SU-DHL-6 (cell line): ENCODE measurements around the gene TRAPPC2L.

Experiments
- H2AFZ ChIP-seq: fragments of 200-600 bp; sonication (generic); 2 replicates; pipeline ENCODE4 v1.6.1; 2014; ENCODE audit warnings: low read depth, mild to moderate bottlenecking, moderate library complexity, mixed read lengths, antibody characterized with exemption, low read length; ENCODE audit not compliant: severe bottlenecking
- H3F3A ChIP-seq: fragments of 200-600 bp; shearing (Covaris generic); 2 replicates; pipeline ENCODE4 v1.6.0; 2016; ENCODE audit warnings: antibody characterized with exemption, mild to moderate bottlenecking; ENCODE audit not compliant: insufficient read depth
- H3K27ac ChIP-seq: fragments of 200-600 bp; sonication (generic); 2 replicates; pipeline ENCODE4 v1.5.1; 2016; ENCODE audit warnings: low read depth, mild to moderate bottlenecking, low read length, moderate library complexity, mixed read lengths
- H3K27me3 ChIP-seq: fragments of 200-600 bp; sonication (generic), shearing (Covaris generic); 2 replicates; pipeline ENCODE4 v1.6.0; 2014; ENCODE audit warnings: mild to moderate bottlenecking, low read length
- H3K36me3 ChIP-seq: fragments of 200-600 bp; sonication (generic); 2 replicates; pipeline ENCODE4 v1.6.1; 2014; ENCODE audit warnings: mild to moderate bottlenecking, low read length, mixed read lengths
- H3K4me2 ChIP-seq: fragments of 300-600, 200-600 bp; shearing (Covaris generic), sonication (generic); 2 replicates; pipeline ENCODE4 v1.6.0; 2014; ENCODE audit warnings: low read length, low read depth, mild to moderate bottlenecking; ENCODE audit not compliant: poor library complexity, severe bottlenecking
- H3K4me3 ChIP-seq: fragments of 200-600 bp; sonication (generic); 2 replicates; pipeline ENCODE4 v1.5.1; 2014; ENCODE audit warnings: antibody characterized with exemption, low read length, mild to moderate bottlenecking, mixed read lengths; ENCODE audit not compliant: insufficient read depth, poor library complexity, severe bottlenecking
- H3K79me2 ChIP-seq: fragments of 200-600 bp; sonication (generic); 2 replicates; pipeline ENCODE4 v1.6.1; 2014; ENCODE audit warnings: mild to moderate bottlenecking, low read length, moderate library complexity; ENCODE audit not compliant: insufficient read depth
- H3K9ac ChIP-seq: fragments of 200-600 bp; sonication (generic); 2 replicates; pipeline ENCODE4 v1.7.0; 2014; ENCODE audit warnings: mild to moderate bottlenecking, low read length
- H3K9me2 ChIP-seq: fragments of 200-600 bp; sonication (generic); replicated peaks from 2 replicates; pipeline ENCODE4 v1.6.1; 2014; ENCODE audit warnings: low read length; ENCODE audit not compliant: insufficient read depth
- H3K9me3 ChIP-seq: fragments of 200-600 bp; sonication (generic); 2 replicates; pipeline ENCODE4 v1.6.1; 2014; ENCODE audit warnings: low read length, mixed read lengths; ENCODE audit not compliant: insufficient read depth
- H4K20me1 ChIP-seq: fragments of 200-600 bp; sonication (generic); 2 replicates; pipeline ENCODE4 v1.6.1; 2014; ENCODE audit warnings: low read depth, mild to moderate bottlenecking, antibody characterized with exemption, low read length, moderate library complexity, mixed read lengths
- EZH2phosphoT487 ChIP-seq: fragments of 200-600 bp; sonication (generic), shearing (Covaris generic); conservative IDR thresholded peaks from 2 replicates; pipeline ENCODE4 v1.6.1; 2018; ENCODE audit warnings: mild to moderate bottlenecking, antibody characterized with exemption, low read length, moderate library complexity, mixed read lengths
- TF ChIP-seq, protein P1 (sequence below): fragments of 200-600 bp; sonication (generic); IDR thresholded peaks from one replicate; pipeline ENCODE4 v1.5.1; 2017; ENCODE audit warnings: antibody characterized with exemption, mild to moderate bottlenecking, low read length, moderate library complexity; ENCODE audit not compliant: insufficient read depth, poor library complexity, severe bottlenecking

Gene TRAPPC2L

GRCh38 chr16:88854306-88855111 is 2.4 kb upstream of the TRAPPC2L start:
- no peak overlapping the region for H3K9ac ChIP-seq
- TF ChIP-seq EZH2phosphoT487: no peak
- TF ChIP-seq, protein P1, sequence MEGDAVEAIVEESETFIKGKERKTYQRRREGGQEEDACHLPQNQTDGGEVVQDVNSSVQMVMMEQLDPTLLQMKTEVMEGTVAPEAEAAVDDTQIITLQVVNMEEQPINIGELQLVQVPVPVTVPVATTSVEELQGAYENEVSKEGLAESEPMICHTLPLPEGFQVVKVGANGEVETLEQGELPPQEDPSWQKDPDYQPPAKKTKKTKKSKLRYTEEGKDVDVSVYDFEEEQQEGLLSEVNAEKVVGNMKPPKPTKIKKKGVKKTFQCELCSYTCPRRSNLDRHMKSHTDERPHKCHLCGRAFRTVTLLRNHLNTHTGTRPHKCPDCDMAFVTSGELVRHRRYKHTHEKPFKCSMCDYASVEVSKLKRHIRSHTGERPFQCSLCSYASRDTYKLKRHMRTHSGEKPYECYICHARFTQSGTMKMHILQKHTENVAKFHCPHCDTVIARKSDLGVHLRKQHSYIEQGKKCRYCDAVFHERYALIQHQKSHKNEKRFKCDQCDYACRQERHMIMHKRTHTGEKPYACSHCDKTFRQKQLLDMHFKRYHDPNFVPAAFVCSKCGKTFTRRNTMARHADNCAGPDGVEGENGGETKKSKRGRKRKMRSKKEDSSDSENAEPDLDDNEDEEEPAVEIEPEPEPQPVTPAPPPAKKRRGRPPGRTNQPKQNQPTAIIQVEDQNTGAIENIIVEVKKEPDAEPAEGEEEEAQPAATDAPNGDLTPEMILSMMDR: no peak
- H3K4me2 ChIP-seq: peak overlapping the region; percentile 11

GRCh38 chr16:88855176-88855575 is 1.8 kb upstream of the TRAPPC2L start:
- peaks cover 4% of the 10 kb centered on the region for H3K79me2 ChIP-seq
- H3K9me3 ChIP-seq: no peaks in the 10 kb centered on the region
- peak overlapping the region; percentile 11 for H3K4me2 ChIP-seq
- H3K27ac ChIP-seq: no peak overlapping the region
- H3K9ac ChIP-seq: no peak overlapping the region
- no peak overlapping the region for H2AFZ ChIP-seq
- H3F3A ChIP-seq: peaks cover 7% of the 10 kb centered on the region
- no peaks in the 10 kb centered on the region for H3K36me3 ChIP-seq
- TF ChIP-seq EZH2phosphoT487: no peak
- TF ChIP-seq, protein P1: no peak
- no peaks in the 10 kb centered on the region for H3K9me2 ChIP-seq
- no peaks in the 10 kb centered on the region for H4K20me1 ChIP-seq
- H3K27me3 ChIP-seq: no peaks in the 10 kb centered on the region
- no peak overlapping the region for H3K4me3 ChIP-seq

More at GRCh38 chr16:88854306-88855111, 2.4 kb upstream of the TRAPPC2L start:
- H3K27me3 ChIP-seq: no peaks in the 10 kb centered on the region
- H3F3A ChIP-seq: peaks cover 7% of the 10 kb centered on the region
- no peaks in the 10 kb centered on the region for H4K20me1 ChIP-seq
- H3K4me3 ChIP-seq: no peak overlapping the region
- no peaks in the 10 kb centered on the region for H3K9me3 ChIP-seq
- H2AFZ ChIP-seq: no peak overlapping the region
- no peaks in the 10 kb centered on the region for H3K9me2 ChIP-seq
- peaks cover 4% of the 10 kb centered on the region for H3K79me2 ChIP-seq
- H3K36me3 ChIP-seq: no peaks in the 10 kb centered on the region
- H3K27ac ChIP-seq: no peak overlapping the region

GRCh38 chr16:88855736-88856121 is 1.2 kb upstream of the TRAPPC2L start:
- Histone ChIP-seq H3K4me3 (no peak overlapping the region), H3K9me3 (no peaks in the 10 kb centered on the region), H3K9me2 (no peaks in the 10 kb centered on the region), H2AFZ (no peak overlapping the region), H3K79me2 (peaks cover 4% of the 10 kb centered on the region), H3K27me3 (no peaks in the 10 kb centered on the region), H3K36me3 (no peaks in the 10 kb centered on the region), H3K4me2 (peak overlapping the region; percentile 39), H3K27ac (no peak overlapping the region), H3F3A (peaks cover 7% of the 10 kb centered on the region), H3K9ac (no peak overlapping the region), H4K20me1 (no peaks in the 10 kb centered on the region)
- TF ChIP-seq EZH2phosphoT487: no peak
- TF ChIP-seq, protein P1: no peak
